Hepatocyte (in vitro differentiated cells): ENCODE results near the gene CCDC82.

Source experiments
- CTCF ChIP-seq: fragments of 200-600 bp; sonication (generic); IDR thresholded peaks from 2 replicates; pipeline ENCODE4 v1.5.1; 2016; ENCODE audit warnings: antibody characterized with exemption, mild to moderate bottlenecking; ENCODE audit not compliant: poor library complexity
- EZH2 ChIP-seq: fragments of 200-600 bp; sonication (generic); IDR thresholded peaks from 2 replicates; pipeline ENCODE4 v1.6.1; 2016; ENCODE audit warnings: antibody characterized with exemption, mild to moderate bottlenecking, borderline replicate concordance
- EZH2phosphoT487 ChIP-seq: fragments of 200-600 bp; sonication (generic); IDR thresholded peaks from one replicate; pipeline ENCODE4 v1.6.1; 2018; ENCODE audit warnings: antibody characterized with exemption, mild to moderate bottlenecking, low read depth, moderate library complexity; ENCODE audit not compliant: unreplicated experiment, severe bottlenecking

GRCh38 chr11:96309643-96310017 is 80.1 kb downstream of the CCDC82 start:
- no peak for TF ChIP-seq EZH2
- TF ChIP-seq CTCF: no peak
- TF ChIP-seq EZH2phosphoT487: no peak
